Astrocyte (in vitro differentiated cells and primary cell): ENCODE measurements around the gene INO80E.

ENCODE experiments used
- CTCF ChIP-seq: IDR thresholded peaks from 2 replicates; pipeline ENCODE4 v1.5.1; 2011; ENCODE audit warnings: low read depth, mild to moderate bottlenecking, inconsistent platforms, low read length, moderate library complexity; ENCODE audit not compliant: insufficient read depth
- EZH2 ChIP-seq: IDR thresholded peaks from 2 replicates; pipeline ENCODE4 v1.6.1; 2012; ENCODE audit warnings: mild to moderate bottlenecking, low read length, inconsistent platforms; ENCODE audit not compliant: insufficient read depth

GRCh38 chr16:29972992-29973383, 23.1 kb upstream of the INO80E start:
- TF ChIP-seq CTCF (no peak), EZH2 (no peak)
